GM12878 (cell line): ENCODE results near the gene TUBB. TPM values are rescaled to one million over a fixed set of nuclear protein-coding genes. Genes with fewer than 3 reads are reported as not detected.

Experiments used
- ASH2L ChIP-seq: fragments of 300-600, 200-600 bp; sonication (generic); IDR thresholded peaks from 2 replicates; pipeline ENCODE4 v1.6.1; 2017; ENCODE audit warnings: low read depth, mild to moderate bottlenecking, borderline replicate concordance
- ATF2 ChIP-seq: IDR thresholded peaks from 2 replicates; pipeline ENCODE4 v1.6.1; 2012; ENCODE audit warnings: low read length, inconsistent platforms
- ATF7 ChIP-seq: fragments of 450-650 bp; IDR thresholded peaks from 2 replicates; pipeline ENCODE4 v1.6.1; 2016; ENCODE audit warnings: low read depth, mild to moderate bottlenecking
- BRCA1 ChIP-seq: IDR thresholded peaks from 2 replicates; pipeline ENCODE4 v1.6.1; 2011; ENCODE audit warnings: low read depth, low read length, improper control_type of control experiment
- ELK1 ChIP-seq: IDR thresholded peaks from 2 replicates; pipeline ENCODE4 v1.6.1; 2012; ENCODE audit warnings: low read depth, low read length, improper control_type of control experiment
- FOXK2 ChIP-seq: fragments of 450-650 bp; IDR thresholded peaks from 2 replicates; pipeline ENCODE4 v1.6.1; 2017; ENCODE audit warnings: mild to moderate bottlenecking, moderate library complexity
- FOXM1 ChIP-seq: IDR thresholded peaks from 2 replicates; pipeline ENCODE4 v1.6.1; 2012; ENCODE audit warnings: low read depth, mild to moderate bottlenecking, inconsistent platforms, low read length, moderate library complexity
- HDAC6 ChIP-seq: fragments of 200-600 bp; sonication (generic); IDR thresholded peaks from one replicate; pipeline ENCODE4 v1.8.0; 2017; ENCODE audit warnings: antibody characterized with exemption; ENCODE audit not compliant: unreplicated experiment
- JUNB ChIP-seq: IDR thresholded peaks from 2 replicates; pipeline ENCODE4 v1.6.1; 2016; ENCODE audit warnings: antibody characterized with exemption, mild to moderate bottlenecking
- JUND ChIP-seq: IDR thresholded peaks from 2 replicates; pipeline ENCODE4 v1.6.1; 2012; ENCODE audit warnings: low read depth, mild to moderate bottlenecking, low read length, improper control_type of control experiment, moderate library complexity
- MYB ChIP-seq: fragments of 150-350 bp; IDR thresholded peaks from 2 replicates; pipeline ENCODE4 v1.6.1; 2014; ENCODE audit warnings: mild to moderate bottlenecking, low read depth, low read length, borderline replicate concordance
- NFYA ChIP-seq: IDR thresholded peaks from 2 replicates; pipeline ENCODE4 v1.6.1; 2011; ENCODE audit warnings: low read depth, mild to moderate bottlenecking, low read length, improper control_type of control experiment, borderline replicate concordance
- PAX8 ChIP-seq: fragments of 450-650 bp; IDR thresholded peaks from 2 replicates; pipeline ENCODE4 v1.6.1; 2017; ENCODE audit warnings: mild to moderate bottlenecking, moderate library complexity
- POLR2A ChIP-seq: IDR thresholded peaks from 2 replicates; pipeline ENCODE4 v1.6.1; 2011; ENCODE audit warnings: low read depth, mild to moderate bottlenecking, low read length
- POLR2AphosphoS5 ChIP-seq: IDR thresholded peaks from 2 replicates; pipeline ENCODE4 v1.6.1; 2011; ENCODE audit warnings: mild to moderate bottlenecking, low read length, inconsistent platforms
- RCOR1 ChIP-seq: conservative IDR thresholded peaks from 2 replicates; pipeline ENCODE4 v1.6.1; 2012; ENCODE audit warnings: low read depth, low read length, improper control_type of control experiment
- RFX5 ChIP-seq: IDR thresholded peaks from 2 replicates; pipeline ENCODE4 v1.6.1; 2011; ENCODE audit warnings: low read depth, low read length, improper control_type of control experiment
- SKIL ChIP-seq: fragments of 450-650 bp; IDR thresholded peaks from 2 replicates; pipeline ENCODE4 v1.6.1; 2017; ENCODE audit warnings: mild to moderate bottlenecking, low read depth, inconsistent platforms; ENCODE audit not compliant: poor library complexity, severe bottlenecking
- SMC3 ChIP-seq: IDR thresholded peaks from 2 replicates; pipeline ENCODE4 v1.6.1; 2011; ENCODE audit warnings: low read length, improper control_type of control experiment, borderline replicate concordance
- USF2 ChIP-seq: IDR thresholded peaks from 2 replicates; pipeline ENCODE4 v1.6.1; 2011; ENCODE audit warnings: low read depth, low read length, improper control_type of control experiment, borderline replicate concordance
- YY1 ChIP-seq: IDR thresholded peaks from 2 replicates; pipeline ENCODE4 v1.6.1; 2011; ENCODE audit warnings: low read depth, mild to moderate bottlenecking, low read length
- ZNF24 ChIP-seq: fragments of 450-650 bp; IDR thresholded peaks from 2 replicates; pipeline ENCODE4 v1.6.1; 2017; ENCODE audit warnings: antibody characterized with exemption, mild to moderate bottlenecking
- polyA plus RNA-seq, 11 experiments: library from polyadenylated mRNA; depleted of rRNA in 4 of 11; unstranded in 6 of 11; stranded (reverse) in 5 of 11; fragments of >200 nt; fragmentation: Nextera tagmentation in 4 of 11; fragmentation: Illumina TruSeq in 1 of 11; extraction: Ambion mirVana in 4 of 11; extraction: Trizol in 1 of 11; gene quantifications; 1 replicate in 1 of 11; 2 replicates in 10 of 11; pipeline versions ENCODE4 v1.2.1 to v1.2.3, GENCODE V29; 2011 to 2016; ENCODE audit warnings: inconsistent platforms in 2 of 11, missing spikeins in 2 of 11, low read depth in 1 of 11
- total RNA-seq, 4 experiments: library from RNA; depleted of rRNA in 3 of 4; stranded (reverse); fragments of >200 nt in 3 of 4; fragmentation: Illumina TruSeq in 1 of 4; extraction: Trizol in 1 of 4; gene quantifications; 2 replicates each; pipeline versions ENCODE4 v1.2.1 to v1.2.3, GENCODE V29; 2013 to 2021

The TUBB gene
- total and polyA plus RNA-seq, 10 of the 15 experiments (the other 5 are each of a cell fraction or from before 2014, with no cell fraction given), result 1,039 to 3,052 (median 1,656) TPM

GRCh38 chr6:30719791-30720737, at the start of gene TUBB (continued):
- TF ChIP-seq ELK1, result no peak
- no peak for TF ChIP-seq ASH2L
- no peak for TF ChIP-seq BRCA1
- no peak for TF ChIP-seq FOXM1
- no peak for TF ChIP-seq HDAC6
- no peak for TF ChIP-seq JUNB
- TF ChIP-seq ATF7, result no peak
- no peak for TF ChIP-seq SKIL
- TF ChIP-seq USF2, result peak; percentile 43; the same call in 1 of the 2 replicates
- no peak for TF ChIP-seq FOXK2
- TF ChIP-seq SMC3, result no peak
- TF ChIP-seq PAX8, result no peak
- TF ChIP-seq YY1, result peak; percentile 88
- TF ChIP-seq JUND, result no peak
- TF ChIP-seq MYB, result no peak
- no peak for TF ChIP-seq ZNF24
- no peak for TF ChIP-seq RCOR1
- TF ChIP-seq NFYA, result no peak; the same call in 1 of the 2 replicates
- no peak for TF ChIP-seq ATF2
- TF ChIP-seq RFX5, result no peak
- TF ChIP-seq POLR2A, result peak; percentile 84
- peak; percentile 94 for TF ChIP-seq POLR2AphosphoS5
